Activated naive CD8-positive, alpha-beta T cell (primary cell): Measurements from ENCODE around the gene EGLN2.
"Not testable (repeated sequence)": the region's sequence is repeated elsewhere in the genome, so short reads cannot be mapped to it uniquely, and the experiment has no call there.

Experiments used
- H3K27ac Mint-ChIP-seq: one replicate; pipeline ENCODE4 v1.8.0; 2021; ENCODE audit warnings: mixed read lengths
- H3K27me3 Mint-ChIP-seq: one replicate; pipeline ENCODE4 v1.8.0; 2021; ENCODE audit warnings: mixed read lengths
- H3K36me3 Mint-ChIP-seq: one replicate; pipeline ENCODE4 v1.8.0; 2021; ENCODE audit warnings: mixed read lengths
- H3K4me1 Mint-ChIP-seq: one replicate; pipeline ENCODE4 v1.8.0; 2021; ENCODE audit warnings: low read depth, mixed read lengths
- H3K4me3 Mint-ChIP-seq: one replicate; pipeline ENCODE4 v1.8.0; 2021; ENCODE audit warnings: mild to moderate bottlenecking, mixed read lengths
- H3K9me3 Mint-ChIP-seq: one replicate; pipeline ENCODE4 v1.8.0; 2021; ENCODE audit warnings: low read depth, mixed read lengths

The EGLN2 gene

DNA sequence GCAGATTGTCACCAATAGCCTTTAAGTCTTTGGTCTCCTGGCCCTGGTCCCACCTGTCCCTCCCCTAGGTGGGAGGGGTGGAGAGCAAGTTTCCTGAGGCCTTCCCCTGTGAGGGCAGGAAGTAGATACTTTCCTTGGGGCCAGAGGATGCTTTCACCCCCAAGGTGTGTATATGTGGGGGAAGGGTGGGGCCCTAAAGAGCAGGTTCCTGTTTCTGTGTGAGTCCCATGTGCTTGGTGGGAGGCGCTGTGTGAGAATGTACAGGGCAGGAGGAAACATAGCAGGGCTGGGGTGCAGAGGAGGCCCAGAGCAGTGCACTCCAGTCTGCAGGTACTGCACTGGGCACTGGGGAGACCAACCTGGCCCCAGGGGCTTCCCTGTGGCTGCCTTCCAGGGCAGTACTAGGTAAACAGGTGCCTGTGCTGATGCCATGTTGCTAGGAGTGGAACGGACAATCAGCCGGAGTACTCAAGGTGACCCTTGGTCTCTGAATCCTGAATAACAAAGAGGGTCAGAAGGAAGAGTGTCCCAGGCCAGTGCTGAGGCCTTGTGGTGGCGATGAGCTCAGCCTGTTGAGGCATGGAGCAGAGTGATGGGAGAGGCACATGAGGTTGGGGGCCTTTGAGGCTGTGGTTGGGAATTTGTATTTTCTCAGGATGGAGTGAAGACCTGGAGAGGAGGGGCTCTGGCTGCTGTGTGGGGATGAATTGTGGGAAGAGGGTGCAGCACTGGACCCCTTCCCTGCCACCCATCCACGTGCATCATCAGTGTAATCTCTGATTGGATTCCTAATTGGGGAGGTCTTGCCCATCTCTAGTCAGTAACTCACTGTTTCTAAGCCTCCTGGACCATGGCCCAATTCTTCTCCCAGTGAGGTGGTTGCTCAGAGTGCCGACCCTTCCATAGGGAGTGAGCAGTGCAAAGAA, 5.1 kb downstream of the EGLN2 start:
- H3K4me3 Mint-ChIP-seq = peak overlapping the region; percentile 94
- H3K9me3 Mint-ChIP-seq = no peaks in the 10 kb centered on the region
- no peaks in the 10 kb centered on the region for H3K27me3 Mint-ChIP-seq
- peaks cover 83% of the 10 kb centered on the region for H3K4me1 Mint-ChIP-seq
- H3K36me3 Mint-ChIP-seq = peaks cover 7% of the 10 kb centered on the region
- peak overlapping the region; percentile 96 for H3K27ac Mint-ChIP-seq

DNA sequence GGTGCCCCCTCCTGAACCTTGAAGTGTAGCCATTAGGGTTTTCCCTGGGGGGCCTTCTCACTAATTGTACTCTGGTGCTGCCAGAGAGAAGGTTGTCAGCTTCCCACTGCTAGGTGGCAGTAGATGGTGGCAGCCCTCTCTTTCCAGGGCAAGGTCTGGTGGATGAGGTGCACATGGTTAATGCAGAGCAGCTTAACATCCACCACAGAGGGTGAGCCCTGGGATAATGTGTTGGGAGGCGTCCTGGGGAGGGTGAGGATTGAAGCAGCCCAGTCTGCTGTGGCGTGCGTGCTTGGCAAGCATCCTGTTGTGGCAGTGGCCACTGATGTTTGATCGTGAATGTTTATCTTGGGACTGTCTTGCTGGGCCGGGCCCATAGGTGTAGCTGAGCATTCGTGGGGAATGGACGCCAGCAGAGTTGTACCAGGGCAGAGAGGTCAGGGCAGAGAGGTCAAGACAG, 5.8 kb downstream of the EGLN2 start:
- peak overlapping the region; percentile 96 for H3K27ac Mint-ChIP-seq

DNA sequence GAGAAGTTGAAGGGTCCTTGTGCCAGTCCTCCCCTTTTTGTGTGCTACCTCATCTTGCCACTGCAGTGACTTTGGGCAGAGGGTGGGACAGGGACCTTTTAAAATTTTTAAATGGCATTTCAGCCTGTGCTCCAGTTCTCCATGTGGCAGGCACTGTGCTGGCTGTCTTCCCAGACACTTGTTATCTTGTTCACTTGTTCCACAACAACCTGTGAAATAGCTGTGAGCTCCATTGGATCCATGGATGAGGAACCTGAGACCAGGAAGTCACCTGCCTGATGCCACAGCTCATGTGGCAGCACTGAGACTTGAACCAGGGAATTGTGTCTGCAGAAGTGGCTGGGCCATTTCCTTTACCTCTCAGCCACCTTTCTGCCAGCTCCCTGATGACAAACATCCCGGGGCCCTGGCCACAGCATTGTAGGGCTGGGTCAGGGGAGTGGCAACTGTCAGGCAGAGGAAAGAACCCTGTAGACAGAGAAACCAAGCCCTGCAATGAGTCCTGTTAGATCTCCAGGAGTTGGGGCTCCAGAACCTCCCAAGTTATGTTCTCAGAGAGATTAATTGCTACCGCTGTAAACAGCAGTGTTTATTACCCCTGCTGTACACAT, 6.4 kb downstream of the EGLN2 start:
- Mint-ChIP-seq H3K27ac (peak overlapping the region; percentile 96), H3K4me1 (peaks cover 83% of the 10 kb centered on the region), H3K4me3 (peak overlapping the region; percentile 94), H3K36me3 (peaks cover 7% of the 10 kb centered on the region), H3K9me3 (no peaks in the 10 kb centered on the region), H3K27me3 (no peaks in the 10 kb centered on the region)

More for the DNA sequence above, 5.8 kb downstream of the EGLN2 start:
- Mint-ChIP-seq H3K4me1 (peaks cover 83% of the 10 kb centered on the region), H3K27me3 (no peaks in the 10 kb centered on the region), H3K4me3 (peak overlapping the region; percentile 94), H3K9me3 (no peaks in the 10 kb centered on the region), H3K36me3 (peaks cover 7% of the 10 kb centered on the region)

- Mint-ChIP-seq H3K4me3 (peak overlapping the region; percentile 94), H3K36me3 (peaks cover 7% of the 10 kb centered on the region), H3K27ac (peak overlapping the region; percentile 96), H3K27me3 (no peaks in the 10 kb centered on the region), H3K4me1 (peaks cover 84% of the 10 kb centered on the region), H3K9me3 (no peaks in the 10 kb centered on the region)
Measured at GRCh38 chr19:40806423-40807146, 7.6 kb downstream of the EGLN2 start.

DNA sequence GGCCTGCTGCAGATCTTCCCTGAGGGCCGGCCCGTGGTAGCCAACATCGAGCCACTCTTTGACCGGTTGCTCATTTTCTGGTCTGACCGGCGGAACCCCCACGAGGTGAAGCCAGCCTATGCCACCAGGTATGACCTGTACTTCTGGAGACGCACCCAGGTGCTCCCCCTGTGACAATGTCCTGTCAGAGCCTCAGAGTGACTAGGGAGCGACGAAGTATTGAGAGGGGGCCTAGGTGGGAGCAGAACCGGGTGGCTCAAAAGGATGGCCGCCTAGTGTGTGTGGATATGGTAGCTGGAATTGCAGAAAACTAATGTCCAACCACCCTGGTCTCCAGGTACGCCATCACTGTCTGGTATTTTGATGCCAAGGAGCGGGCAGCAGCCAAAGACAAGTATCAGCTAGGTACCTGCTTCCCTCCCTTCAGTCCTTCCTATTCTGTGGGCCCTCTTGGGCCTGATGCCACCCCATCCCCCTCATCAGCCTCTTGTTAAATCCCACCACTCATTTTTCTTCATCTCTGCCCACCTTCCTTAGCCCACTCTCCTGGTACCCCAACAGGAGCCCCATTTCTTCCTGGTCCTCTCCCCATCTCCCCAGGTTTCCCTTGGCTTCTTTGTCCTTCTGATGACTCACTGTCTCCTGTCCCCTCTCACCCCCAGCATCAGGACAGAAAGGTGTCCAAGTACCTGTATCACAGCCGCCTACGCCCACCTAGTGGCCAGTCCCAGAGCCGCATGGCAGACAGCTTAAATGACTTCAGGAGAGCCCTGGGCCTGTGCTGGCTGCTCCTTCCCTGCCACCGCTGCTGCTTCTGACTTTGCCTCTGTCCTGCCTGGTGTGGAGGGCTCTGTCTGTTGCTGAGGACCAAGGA, 8.4 kb downstream of the EGLN2 start:
- H3K4me3 Mint-ChIP-seq = peak overlapping the region; percentile 94
- H3K27me3 Mint-ChIP-seq = no peaks in the 10 kb centered on the region
- H3K9me3 Mint-ChIP-seq = no peaks in the 10 kb centered on the region
- H3K4me1 Mint-ChIP-seq = peaks cover 80% of the 10 kb centered on the region
- H3K27ac Mint-ChIP-seq = peak overlapping the region; percentile 96
- H3K36me3 Mint-ChIP-seq = peaks cover 5% of the 10 kb centered on the region

- peak overlapping the region; percentile 70 for H3K4me3 Mint-ChIP-seq
Measured at GRCh38 chr19:40808021-40808325, 9.0 kb downstream of the EGLN2 start.

DNA sequence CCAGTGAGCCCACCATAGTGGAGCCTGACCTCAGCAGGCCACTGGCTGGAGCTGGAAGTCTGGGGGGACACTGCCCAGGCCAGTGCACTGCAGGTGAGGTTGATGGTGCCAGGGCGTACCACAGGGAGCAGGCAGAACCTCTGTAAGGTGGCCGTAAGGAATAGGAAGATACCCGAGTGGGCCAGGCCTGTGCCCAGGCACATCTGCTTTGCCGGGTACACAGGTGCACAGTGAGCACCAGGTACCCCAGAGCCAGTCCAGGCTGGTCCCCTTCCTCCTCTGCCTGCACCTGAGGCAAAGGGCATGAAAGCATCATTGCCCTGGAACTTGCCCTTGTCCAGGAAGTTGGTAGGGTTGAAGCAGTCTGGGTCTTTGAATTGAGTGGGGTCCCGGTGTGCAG, 9.5 kb downstream of the EGLN2 start:
- Mint-ChIP-seq H3K27ac (peak overlapping the region; percentile 41), H3K4me1 (peaks cover 75% of the 10 kb centered on the region), H3K36me3 (peaks cover 5% of the 10 kb centered on the region)

More at GRCh38 chr19:40808021-40808325, 9.0 kb downstream of the EGLN2 start:
- Mint-ChIP-seq H3K36me3 (peaks cover 5% of the 10 kb centered on the region), H3K9me3 (no peaks in the 10 kb centered on the region), H3K27ac (peak overlapping the region; percentile 96), H3K27me3 (no peaks in the 10 kb centered on the region), H3K4me1 (peaks cover 80% of the 10 kb centered on the region)

DNA sequence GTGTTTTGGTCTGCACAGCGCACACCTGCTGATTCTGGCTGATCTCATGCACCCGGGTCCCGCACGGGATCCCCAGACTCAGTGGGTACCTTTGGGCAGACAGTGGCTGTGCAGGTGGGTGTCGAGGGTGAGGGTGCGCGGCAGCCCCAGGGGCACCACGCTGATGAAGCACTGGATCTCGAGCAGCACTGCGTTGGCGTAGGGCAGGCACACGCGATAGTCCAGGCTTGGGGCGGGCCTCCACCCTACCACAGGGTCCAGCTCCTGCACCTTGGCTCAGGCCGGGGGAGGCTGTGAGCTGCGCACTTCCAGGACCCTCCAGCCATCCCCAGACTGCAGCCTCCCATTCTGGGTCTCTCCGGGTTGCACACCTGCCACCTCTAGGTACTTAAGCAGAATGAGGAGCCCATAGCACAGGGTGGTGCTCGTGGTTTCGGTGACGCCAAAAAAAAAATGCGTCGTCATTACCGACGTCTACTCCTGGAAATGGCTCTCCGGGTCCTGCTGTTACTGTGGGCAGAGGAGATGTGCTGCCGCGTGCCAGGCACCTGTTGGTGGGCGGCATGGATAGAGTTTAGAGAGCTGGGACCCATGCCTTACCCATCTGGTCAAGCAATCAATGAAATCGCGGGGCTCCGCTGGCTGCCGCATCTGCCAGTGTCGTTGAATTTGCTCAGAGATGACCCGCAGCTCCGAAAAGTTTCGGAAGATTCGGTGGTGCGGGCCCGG, 10.5 kb downstream of the EGLN2 start:
- Mint-ChIP-seq H3K27ac (no peak overlapping the region), H3K4me3 (no peak overlapping the region), H3K9me3 (no peaks in the 10 kb centered on the region), H3K36me3 (peaks cover 2% of the 10 kb centered on the region), H3K4me1 (peaks cover 68% of the 10 kb centered on the region), H3K27me3 (no peaks in the 10 kb centered on the region)

More for the DNA sequence above, 9.5 kb downstream of the EGLN2 start:
- Mint-ChIP-seq H3K9me3 (no peaks in the 10 kb centered on the region), H3K27me3 (no peaks in the 10 kb centered on the region), H3K4me3 (no peak overlapping the region)

GRCh38 chr19:40810160-40810559, 11.2 kb downstream of the EGLN2 start:
- Mint-ChIP-seq H3K27me3 (no peaks in the 10 kb centered on the region), H3K4me1 (peaks cover 61% of the 10 kb centered on the region), H3K36me3 (no peaks in the 10 kb centered on the region), H3K4me3 (peak overlapping the region; percentile 59), H3K9me3 (no peaks in the 10 kb centered on the region), H3K27ac (peak overlapping the region; percentile 34)

GRCh38 chr19:40810649-40811408, 11.8 kb downstream of the EGLN2 start:
- H3K9me3 Mint-ChIP-seq, H3K27me3 Mint-ChIP-seq, H3K36me3 Mint-ChIP-seq: not testable (repeated sequence)
- Mint-ChIP-seq H3K27ac (peak overlapping the region; percentile 90), H3K4me3 (peak overlapping the region; percentile 93), H3K4me1 (peaks cover 55% of the 10 kb centered on the region)

GRCh38 chr19:40811478-40812341, 12.7 kb downstream of the EGLN2 start:
- H3K4me1 Mint-ChIP-seq = peaks cover 46% of the 10 kb centered on the region

DNA sequence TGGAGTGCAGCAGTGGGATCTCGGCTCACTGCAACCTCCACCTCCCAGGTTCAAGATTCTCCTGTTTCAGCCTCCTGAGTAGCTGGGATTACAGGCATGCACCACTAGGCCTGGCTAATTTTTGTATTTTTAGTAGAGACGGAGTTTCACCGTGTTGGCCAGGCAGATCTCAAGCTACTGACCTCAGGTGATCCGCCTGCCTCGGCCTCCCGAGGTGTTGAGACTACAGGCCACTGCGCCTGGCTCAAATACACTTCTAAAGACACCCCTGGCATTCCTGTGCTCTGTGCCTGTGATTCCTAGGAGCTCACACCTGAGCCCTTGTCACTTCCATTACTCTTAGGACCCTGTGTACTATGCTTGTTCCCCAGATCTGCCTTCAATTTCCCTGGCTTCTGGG, 13.6 kb downstream of the EGLN2 start:
- not testable (repeated sequence) for H3K9me3 Mint-ChIP-seq, H3K36me3 Mint-ChIP-seq, H3K27ac Mint-ChIP-seq, H3K27me3 Mint-ChIP-seq
- peaks cover 38% of the 10 kb centered on the region for H3K4me1 Mint-ChIP-seq
- H3K4me3 Mint-ChIP-seq = peak overlapping the region; percentile 93

More at GRCh38 chr19:40811478-40812341, 12.7 kb downstream of the EGLN2 start:
- Mint-ChIP-seq H3K27ac (peak overlapping the region; percentile 41), H3K36me3 (no peaks in the 10 kb centered on the region), H3K4me3 (peak overlapping the region; percentile 93), H3K9me3 (no peaks in the 10 kb centered on the region), H3K27me3 (no peaks in the 10 kb centered on the region)
